Measurements from ENCODE around the gene GNRHR. TPM values are rescaled to one million over a fixed set of nuclear protein-coding genes. Genes with fewer than 3 reads are reported as not detected.

The GNRHR gene
- not detected for total RNA-seq

GRCh38 chr4:67754288-67754687, at the start of gene GNRHR:
Gene GNRHR, minus strand, starts transcription at chr4:67754388. Its CDS starts 53 bp downstream, at chr4:67754335.

GRCh38 chr4:67700738-67701516, 53.3 kb downstream of the GNRHR start, which contains the start of gene UBA6:
Gene UBA6, minus strand, starts transcription at chr4:67701155. Its CDS starts 36 bp downstream, at chr4:67701119.

Other genes with a start within 250 kb of the GNRHR start
- gene CENPC, start 208.9 kb downstream of the GNRHR start, total RNA-seq = 10 to 100 TPM; 33.0 to 33.5 TPM
- gene STAP1, start 195.7 kb downstream of the GNRHR start, total RNA-seq = 10 to 100 TPM; 18.5 to 19.7 TPM
- 10 to 100 TPM; 88.2 to 91.4 TPM for gene UBA6, start 53.2 kb downstream of the GNRHR start, total RNA-seq
- not detected for gene TMPRSS11D, start 129.6 kb upstream of the GNRHR start, total RNA-seq
- not detected for gene TMPRSS11A, start 209.1 kb upstream of the GNRHR start, total RNA-seq